ENCODE data around the gene PPP1R14D. TPM values are rescaled to one million over a fixed set of nuclear protein-coding genes. Genes with fewer than 3 reads are reported as not detected.
A peak's percentile ranks its signal among the peaks of the same experiment; 100 is the strongest.

PPP1R14D gene
- total and polyA plus RNA-seq, 2 experiments from 2014 or later: not detected

DNA sequence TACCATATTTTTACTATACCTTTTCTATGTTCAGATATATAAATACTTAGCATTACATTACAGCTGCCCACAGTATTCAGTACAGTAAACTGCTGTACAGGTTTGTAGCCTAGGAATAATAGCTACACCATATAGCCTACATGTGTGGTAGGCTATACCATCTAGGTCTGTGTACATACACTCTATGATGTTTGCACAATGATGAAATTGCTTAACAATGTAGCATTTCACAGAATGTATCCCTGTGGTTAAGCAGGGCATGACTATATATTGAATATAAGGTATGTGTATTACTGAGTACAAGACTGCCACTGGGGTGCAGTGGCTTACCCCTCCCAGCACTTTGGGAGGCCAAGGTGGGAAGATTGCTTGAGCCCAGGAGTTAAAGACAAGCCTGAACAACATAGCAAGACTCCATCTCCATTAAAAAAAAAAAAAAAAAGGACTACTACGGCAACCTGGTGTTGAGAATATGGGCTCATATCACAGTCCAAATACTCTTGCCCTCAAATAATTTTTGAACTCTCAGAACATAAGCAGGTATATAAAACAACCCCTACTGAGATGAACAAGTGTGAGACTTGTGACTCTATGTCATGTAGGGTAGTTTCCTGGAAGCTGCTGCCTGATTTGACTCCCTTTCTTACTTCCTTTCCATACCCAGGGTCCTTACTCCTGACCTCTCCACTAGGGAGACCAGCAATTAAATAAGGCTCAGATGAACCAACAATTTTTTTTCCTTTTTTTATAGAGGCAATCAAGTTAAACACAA is 4.8 kb downstream of the PPP1R14D start (continued):
- TF ChIP-seq, protein P1, sequence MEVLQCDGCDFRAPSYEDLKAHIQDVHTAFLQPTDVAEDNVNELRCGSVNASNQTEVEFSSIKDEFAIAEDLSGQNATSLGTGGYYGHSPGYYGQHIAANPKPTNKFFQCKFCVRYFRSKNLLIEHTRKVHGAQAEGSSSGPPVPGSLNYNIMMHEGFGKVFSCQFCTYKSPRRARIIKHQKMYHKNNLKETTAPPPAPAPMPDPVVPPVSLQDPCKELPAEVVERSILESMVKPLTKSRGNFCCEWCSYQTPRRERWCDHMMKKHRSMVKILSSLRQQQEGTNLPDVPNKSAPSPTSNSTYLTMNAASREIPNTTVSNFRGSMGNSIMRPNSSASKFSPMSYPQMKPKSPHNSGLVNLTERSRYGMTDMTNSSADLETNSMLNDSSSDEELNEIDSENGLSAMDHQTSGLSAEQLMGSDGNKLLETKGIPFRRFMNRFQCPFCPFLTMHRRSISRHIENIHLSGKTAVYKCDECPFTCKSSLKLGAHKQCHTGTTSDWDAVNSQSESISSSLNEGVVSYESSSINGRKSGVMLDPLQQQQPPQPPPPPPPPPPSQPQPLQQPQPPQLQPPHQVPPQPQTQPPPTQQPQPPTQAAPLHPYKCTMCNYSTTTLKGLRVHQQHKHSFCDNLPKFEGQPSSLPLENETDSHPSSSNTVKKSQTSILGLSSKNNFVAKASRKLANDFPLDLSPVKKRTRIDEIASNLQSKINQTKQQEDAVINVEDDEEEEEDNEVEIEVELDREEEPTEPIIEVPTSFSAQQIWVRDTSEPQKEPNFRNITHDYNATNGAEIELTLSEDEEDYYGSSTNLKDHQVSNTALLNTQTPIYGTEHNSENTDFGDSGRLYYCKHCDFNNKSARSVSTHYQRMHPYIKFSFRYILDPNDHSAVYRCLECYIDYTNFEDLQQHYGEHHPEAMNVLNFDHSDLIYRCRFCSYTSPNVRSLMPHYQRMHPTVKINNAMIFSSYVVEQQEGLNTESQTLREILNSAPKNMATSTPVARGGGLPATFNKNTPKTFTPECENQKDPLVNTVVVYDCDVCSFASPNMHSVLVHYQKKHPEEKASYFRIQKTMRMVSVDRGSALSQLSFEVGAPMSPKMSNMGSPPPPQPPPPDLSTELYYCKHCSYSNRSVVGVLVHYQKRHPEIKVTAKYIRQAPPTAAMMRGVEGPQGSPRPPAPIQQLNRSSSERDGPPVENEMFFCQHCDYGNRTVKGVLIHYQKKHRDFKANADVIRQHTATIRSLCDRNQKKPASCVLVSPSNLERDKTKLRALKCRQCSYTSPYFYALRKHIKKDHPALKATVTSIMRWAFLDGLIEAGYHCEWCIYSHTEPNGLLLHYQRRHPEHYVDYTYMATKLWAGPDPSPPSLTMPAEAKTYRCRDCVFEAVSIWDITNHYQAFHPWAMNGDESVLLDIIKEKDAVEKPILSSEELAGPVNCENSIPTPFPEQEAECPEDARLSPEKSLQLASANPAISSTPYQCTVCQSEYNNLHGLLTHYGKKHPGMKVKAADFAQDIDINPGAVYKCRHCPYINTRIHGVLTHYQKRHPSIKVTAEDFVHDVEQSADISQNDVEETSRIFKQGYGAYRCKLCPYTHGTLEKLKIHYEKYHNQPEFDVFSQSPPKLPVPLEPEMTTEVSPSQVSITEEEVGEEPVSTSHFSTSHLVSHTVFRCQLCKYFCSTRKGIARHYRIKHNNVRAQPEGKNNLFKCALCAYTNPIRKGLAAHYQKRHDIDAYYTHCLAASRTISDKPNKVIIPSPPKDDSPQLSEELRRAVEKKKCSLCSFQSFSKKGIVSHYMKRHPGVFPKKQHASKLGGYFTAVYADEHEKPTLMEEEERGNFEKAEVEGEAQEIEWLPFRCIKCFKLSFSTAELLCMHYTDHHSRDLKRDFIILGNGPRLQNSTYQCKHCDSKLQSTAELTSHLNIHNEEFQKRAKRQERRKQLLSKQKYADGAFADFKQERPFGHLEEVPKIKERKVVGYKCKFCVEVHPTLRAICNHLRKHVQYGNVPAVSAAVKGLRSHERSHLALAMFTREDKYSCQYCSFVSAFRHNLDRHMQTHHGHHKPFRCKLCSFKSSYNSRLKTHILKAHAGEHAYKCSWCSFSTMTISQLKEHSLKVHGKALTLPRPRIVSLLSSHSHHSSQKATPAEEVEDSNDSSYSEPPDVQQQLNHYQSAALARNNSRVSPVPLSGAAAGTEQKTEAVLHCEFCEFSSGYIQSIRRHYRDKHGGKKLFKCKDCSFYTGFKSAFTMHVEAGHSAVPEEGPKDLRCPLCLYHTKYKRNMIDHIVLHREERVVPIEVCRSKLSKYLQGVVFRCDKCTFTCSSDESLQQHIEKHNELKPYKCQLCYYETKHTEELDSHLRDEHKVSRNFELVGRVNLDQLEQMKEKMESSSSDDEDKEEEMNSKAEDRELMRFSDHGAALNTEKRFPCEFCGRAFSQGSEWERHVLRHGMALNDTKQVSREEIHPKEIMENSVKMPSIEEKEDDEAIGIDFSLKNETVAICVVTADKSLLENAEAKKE (CRISPR knock-in tag; IDR thresholded peaks at IDR 0.05): no peak
- TF ChIP-seq ZNF331 (CRISPR knock-in tag; IDR thresholded peaks at IDR 0.05; ENCODE audit: low read depth): no peak
- no peak for TF ChIP-seq POLR2AphosphoS5 (IDR thresholded peaks at IDR 0.05; ENCODE audit: low read depth)
- no peak for TF ChIP-seq EZH2phosphoT487 (IDR thresholded peaks at IDR 0.05; ENCODE audit: unreplicated experiment)

DNA sequence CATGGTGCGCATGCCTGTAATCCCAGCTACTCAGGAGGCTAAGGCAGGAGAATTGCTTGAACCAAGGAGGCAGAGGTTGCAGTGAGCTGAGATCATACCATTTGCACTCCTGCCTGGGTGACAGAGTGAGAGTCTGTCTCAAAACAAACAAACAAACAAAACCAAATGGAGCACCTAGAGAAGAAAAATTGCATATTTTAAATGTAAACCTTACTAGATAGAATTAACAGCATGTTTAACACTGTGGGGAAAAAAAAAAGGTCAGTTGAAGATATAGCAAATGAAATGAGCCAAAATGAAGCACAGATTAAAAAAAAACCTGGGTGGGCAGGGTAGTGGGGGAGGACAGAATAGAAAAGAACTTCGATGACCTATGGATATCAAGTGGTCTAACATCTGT is 7.3 kb downstream of the PPP1R14D start:
- Histone ChIP-seq H4K20me1 (replicated peaks; ENCODE audit: insufficient read depth) (no peaks in the 10 kb centered on the region), H3K27ac (ENCODE audit: low read depth) (no peak overlapping the region), H2AFZ (0 out of 2 replicates have a peak overlapping the region, but pooled peaks have one; percentile 43), H3K4me1 (ENCODE audit: insufficient read depth) (no peaks in the 10 kb centered on the region), H3K27me3 (ENCODE audit: insufficient read depth) (no peaks in the 10 kb centered on the region), H3K79me2 (replicated peaks; ENCODE audit: insufficient read depth) (no peaks in the 10 kb centered on the region), H3K9me2 (ENCODE audit: insufficient read depth) (no peaks in the 10 kb centered on the region), H3K36me3 (ENCODE audit: insufficient read depth) (no peaks in the 10 kb centered on the region), H3K4me2 (no peak overlapping the region), H3F3A (replicated peaks; ENCODE audit: low read depth) (no peaks in the 10 kb centered on the region), H3K4me3 (no peak overlapping the region)
- Mint-ChIP-seq H3K9me3 (no peaks in the 10 kb centered on the region), H3K4me3 (no peak overlapping the region), H3K27me3 (ENCODE audit: insufficient read depth, low read depth, poor library complexity) (peaks cover 7% of the 10 kb centered on the region), H3K27ac (no peak overlapping the region), H3K4me1 (no peaks in the 10 kb centered on the region), H3K36me3 (ENCODE audit: low read depth) (no peaks in the 10 kb centered on the region)
- TF ChIP-seq, protein P2, sequence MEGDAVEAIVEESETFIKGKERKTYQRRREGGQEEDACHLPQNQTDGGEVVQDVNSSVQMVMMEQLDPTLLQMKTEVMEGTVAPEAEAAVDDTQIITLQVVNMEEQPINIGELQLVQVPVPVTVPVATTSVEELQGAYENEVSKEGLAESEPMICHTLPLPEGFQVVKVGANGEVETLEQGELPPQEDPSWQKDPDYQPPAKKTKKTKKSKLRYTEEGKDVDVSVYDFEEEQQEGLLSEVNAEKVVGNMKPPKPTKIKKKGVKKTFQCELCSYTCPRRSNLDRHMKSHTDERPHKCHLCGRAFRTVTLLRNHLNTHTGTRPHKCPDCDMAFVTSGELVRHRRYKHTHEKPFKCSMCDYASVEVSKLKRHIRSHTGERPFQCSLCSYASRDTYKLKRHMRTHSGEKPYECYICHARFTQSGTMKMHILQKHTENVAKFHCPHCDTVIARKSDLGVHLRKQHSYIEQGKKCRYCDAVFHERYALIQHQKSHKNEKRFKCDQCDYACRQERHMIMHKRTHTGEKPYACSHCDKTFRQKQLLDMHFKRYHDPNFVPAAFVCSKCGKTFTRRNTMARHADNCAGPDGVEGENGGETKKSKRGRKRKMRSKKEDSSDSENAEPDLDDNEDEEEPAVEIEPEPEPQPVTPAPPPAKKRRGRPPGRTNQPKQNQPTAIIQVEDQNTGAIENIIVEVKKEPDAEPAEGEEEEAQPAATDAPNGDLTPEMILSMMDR (conservative IDR thresholded peaks at IDR 0.05; ENCODE audit: low read depth in 2 of 2): no peak
- ATAC-seq (no peak), DNase-seq (ENCODE audit: low spot score) (no peak)

Data from GM23338 (cell line).